ENCODE data around the gene CSGALNACT2.

- TF ChIP-seq, protein P1, sequence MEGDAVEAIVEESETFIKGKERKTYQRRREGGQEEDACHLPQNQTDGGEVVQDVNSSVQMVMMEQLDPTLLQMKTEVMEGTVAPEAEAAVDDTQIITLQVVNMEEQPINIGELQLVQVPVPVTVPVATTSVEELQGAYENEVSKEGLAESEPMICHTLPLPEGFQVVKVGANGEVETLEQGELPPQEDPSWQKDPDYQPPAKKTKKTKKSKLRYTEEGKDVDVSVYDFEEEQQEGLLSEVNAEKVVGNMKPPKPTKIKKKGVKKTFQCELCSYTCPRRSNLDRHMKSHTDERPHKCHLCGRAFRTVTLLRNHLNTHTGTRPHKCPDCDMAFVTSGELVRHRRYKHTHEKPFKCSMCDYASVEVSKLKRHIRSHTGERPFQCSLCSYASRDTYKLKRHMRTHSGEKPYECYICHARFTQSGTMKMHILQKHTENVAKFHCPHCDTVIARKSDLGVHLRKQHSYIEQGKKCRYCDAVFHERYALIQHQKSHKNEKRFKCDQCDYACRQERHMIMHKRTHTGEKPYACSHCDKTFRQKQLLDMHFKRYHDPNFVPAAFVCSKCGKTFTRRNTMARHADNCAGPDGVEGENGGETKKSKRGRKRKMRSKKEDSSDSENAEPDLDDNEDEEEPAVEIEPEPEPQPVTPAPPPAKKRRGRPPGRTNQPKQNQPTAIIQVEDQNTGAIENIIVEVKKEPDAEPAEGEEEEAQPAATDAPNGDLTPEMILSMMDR (IDR thresholded peaks at IDR 0.05; ENCODE audit: insufficient read depth, low read length, poor library complexity, severe bottlenecking) = no peak
- no peak for TF ChIP-seq EZH2phosphoT487 (conservative IDR thresholded peaks at IDR 0.05; ENCODE audit: low read length)
Measured at GRCh38 chr10:43131256-43131655, 7.0 kb upstream of the CSGALNACT2 start.

Measured in SU-DHL-6 (cell line).